ENCODE measurements around the gene CTSD. TPM values are rescaled to one million over a fixed set of nuclear protein-coding genes. Genes with fewer than 3 reads are reported as not detected.

Gene CTSD
- total and polyA plus RNA-seq, 9 donors: 89.0 to 545 (median 191) TPM

DNA sequence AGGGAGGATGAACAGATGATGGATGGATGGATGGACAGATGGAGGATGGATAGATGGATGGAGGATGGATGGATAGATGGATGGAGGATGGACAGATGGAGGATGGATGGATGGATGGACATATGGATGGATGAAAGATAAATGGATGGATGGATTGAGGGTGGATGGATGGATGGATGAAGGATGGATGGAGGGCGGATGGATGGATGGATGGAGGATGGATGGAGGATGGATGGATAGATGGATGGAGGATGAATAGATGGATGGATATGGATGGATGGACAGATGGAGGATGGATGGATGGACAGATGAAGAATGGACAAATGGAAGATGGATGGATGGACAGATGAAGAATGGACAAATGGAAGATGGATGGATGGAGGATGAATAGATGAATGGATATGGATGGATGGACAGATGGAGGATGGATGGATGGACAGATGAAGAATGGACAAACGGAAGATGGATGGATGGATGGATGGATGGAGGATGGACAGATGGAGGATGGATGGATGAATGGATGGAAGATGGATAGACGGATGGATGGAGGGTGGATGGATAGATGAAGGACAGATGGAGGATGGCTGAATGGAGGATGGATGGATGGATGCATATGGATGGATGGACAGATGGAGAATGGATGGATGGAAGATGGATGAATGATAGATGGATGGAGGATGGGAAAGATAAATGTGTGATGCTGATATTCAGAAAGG, 20.7 kb downstream of the CTSD start:
- Histone ChIP-seq H3K27me3 (no peaks in the 10 kb centered on the region), H3K9me3 (no peaks in the 10 kb centered on the region), H3K27ac (no peak overlapping the region), H3K36me3 (no peaks in the 10 kb centered on the region), H3K4me1 (ENCODE audit: insufficient read depth) (peaks cover 3% of the 10 kb centered on the region), H3K4me3 (no peak overlapping the region)
- intact Hi-C loops (cut with DNase I): no loop called here
- WGBS, 3 donors: 86 to 90% (median 89%) methylated on average over 3 of the region's 3 CpGs
- TF ChIP-seq EP300 (IDR thresholded peaks at IDR 0.05) (no peak), POLR2A (IDR thresholded peaks at IDR 0.05) (no peak)
- TF ChIP-seq, protein P1, sequence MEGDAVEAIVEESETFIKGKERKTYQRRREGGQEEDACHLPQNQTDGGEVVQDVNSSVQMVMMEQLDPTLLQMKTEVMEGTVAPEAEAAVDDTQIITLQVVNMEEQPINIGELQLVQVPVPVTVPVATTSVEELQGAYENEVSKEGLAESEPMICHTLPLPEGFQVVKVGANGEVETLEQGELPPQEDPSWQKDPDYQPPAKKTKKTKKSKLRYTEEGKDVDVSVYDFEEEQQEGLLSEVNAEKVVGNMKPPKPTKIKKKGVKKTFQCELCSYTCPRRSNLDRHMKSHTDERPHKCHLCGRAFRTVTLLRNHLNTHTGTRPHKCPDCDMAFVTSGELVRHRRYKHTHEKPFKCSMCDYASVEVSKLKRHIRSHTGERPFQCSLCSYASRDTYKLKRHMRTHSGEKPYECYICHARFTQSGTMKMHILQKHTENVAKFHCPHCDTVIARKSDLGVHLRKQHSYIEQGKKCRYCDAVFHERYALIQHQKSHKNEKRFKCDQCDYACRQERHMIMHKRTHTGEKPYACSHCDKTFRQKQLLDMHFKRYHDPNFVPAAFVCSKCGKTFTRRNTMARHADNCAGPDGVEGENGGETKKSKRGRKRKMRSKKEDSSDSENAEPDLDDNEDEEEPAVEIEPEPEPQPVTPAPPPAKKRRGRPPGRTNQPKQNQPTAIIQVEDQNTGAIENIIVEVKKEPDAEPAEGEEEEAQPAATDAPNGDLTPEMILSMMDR (IDR thresholded peaks at IDR 0.05): no peak
- DNase-seq: no peak

DNA sequence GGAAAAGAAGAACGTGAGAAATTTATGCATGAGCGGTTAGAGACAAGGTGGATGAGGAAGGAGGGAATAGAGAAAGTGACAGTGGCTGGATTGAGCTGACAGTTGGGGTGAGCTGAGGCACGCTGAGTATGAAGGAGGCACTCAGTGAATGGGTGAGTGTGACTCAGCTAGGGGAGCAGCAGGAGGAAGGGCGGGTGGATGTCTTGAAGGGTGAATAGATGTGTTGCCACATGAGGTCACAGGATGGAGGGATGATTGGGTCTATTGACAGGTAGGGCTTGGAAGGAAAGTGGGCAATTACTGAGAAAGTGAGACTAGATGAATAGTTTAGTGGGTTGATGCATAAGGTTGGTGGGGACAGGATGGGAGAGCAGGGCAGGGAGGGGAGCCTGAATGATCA, 21.4 kb downstream of the CTSD start:
- TF ChIP-seq EP300 (IDR thresholded peaks at IDR 0.05): no peak
- no peak for TF ChIP-seq POLR2A (IDR thresholded peaks at IDR 0.05)
- H3K4me3 ChIP-seq: no peak overlapping the region

DNA sequence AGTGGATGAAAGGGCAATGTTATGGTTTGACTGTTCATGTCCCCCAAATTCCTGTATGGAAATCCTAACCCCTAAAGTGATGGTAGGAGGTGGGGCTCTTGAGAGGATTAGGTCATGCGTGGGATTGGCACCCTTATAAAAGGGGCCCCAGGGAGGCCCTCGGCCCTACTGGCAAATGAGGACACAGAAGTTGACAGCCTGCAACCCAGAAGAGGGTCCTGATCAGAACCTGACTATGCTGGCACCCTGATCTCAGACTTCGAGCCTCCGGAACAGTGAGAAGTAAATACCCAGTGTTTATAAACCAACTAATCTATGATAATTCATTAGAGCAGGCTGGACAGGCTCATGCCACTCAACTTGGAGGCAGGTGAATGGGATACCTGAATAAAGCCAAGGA, 22.0 kb downstream of the CTSD start:
- H3K4me1 ChIP-seq (ENCODE audit: insufficient read depth): peaks cover 3% of the 10 kb centered on the region
- no peaks in the 10 kb centered on the region for H3K27me3 ChIP-seq
- H3K36me3 ChIP-seq: no peaks in the 10 kb centered on the region
- 80% methylated on average over 4 of the region's 4 CpGs for WGBS, 3 donors
- intact Hi-C loops (cut with DNase I): no loop called here
- TF ChIP-seq, protein P1 (IDR thresholded peaks at IDR 0.05): no peak
- TF ChIP-seq EP300 (IDR thresholded peaks at IDR 0.05) (no peak), POLR2A (IDR thresholded peaks at IDR 0.05) (no peak)
- no peaks in the 10 kb centered on the region for H3K9me3 ChIP-seq
- no peak overlapping the region for H3K4me3 ChIP-seq
- DNase-seq: no peak
- H3K27ac ChIP-seq: no peak overlapping the region

More for the DNA sequence above, 21.4 kb downstream of the CTSD start:
- Histone ChIP-seq H3K27me3 (no peaks in the 10 kb centered on the region), H3K4me1 (ENCODE audit: insufficient read depth) (peaks cover 3% of the 10 kb centered on the region), H3K27ac (no peak overlapping the region), H3K9me3 (no peaks in the 10 kb centered on the region), H3K36me3 (no peaks in the 10 kb centered on the region)
- DNase-seq: no peak
- 79 to 83% (median 80%) methylated on average over 4 of the region's 4 CpGs for WGBS, 3 donors
- intact Hi-C loops (cut with DNase I): no loop called here

DNA sequence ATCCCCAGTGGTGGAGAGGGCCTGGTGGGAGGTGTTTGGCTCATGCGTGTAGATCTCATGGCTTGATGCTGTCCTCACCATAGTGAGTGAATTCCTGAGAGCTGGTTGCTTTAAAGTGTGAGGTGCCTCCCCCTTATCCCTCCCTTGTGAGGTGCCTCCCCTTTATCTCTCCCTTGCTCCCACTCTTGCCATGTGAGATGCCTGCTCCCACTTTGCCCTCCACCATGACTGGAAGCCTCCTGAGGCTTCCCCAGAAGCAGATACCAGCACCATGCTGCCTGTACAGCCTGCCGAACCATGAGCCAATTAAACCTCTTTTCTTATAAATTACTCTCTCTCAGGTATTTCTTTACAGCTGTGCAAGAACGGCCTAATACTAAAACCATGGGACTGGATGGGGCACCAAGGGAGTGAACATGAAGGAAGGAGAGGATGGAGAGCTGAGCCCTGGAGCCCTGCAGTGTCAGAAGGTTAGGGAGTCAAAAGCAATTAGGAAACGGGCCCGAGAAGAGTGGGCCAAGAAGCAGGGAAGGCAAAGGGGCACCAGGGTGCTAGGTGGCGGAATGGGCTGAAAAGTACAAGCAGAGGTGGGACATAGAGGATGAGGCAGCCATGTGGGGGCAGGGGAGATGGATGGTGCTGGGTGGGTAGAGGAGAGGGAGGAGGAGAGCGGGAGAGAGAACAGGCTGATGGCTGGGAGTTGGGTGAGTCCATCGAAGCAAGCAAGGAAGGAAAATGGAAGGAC, 22.8 kb downstream of the CTSD start:
- 70 to 78% (median 77%) methylated on average over 8 of the region's 8 CpGs for WGBS, 3 donors
- DNase-seq: no peak
- H3K4me1 ChIP-seq (ENCODE audit: insufficient read depth): peaks cover 3% of the 10 kb centered on the region
- intact Hi-C loops (cut with DNase I): no loop called here
- TF ChIP-seq POLR2A (IDR thresholded peaks at IDR 0.05) (no peak), EP300 (IDR thresholded peaks at IDR 0.05) (no peak)
- TF ChIP-seq, protein P1 (IDR thresholded peaks at IDR 0.05): no peak
- no peaks in the 10 kb centered on the region for H3K9me3 ChIP-seq
- H3K4me3 ChIP-seq: no peak overlapping the region
- H3K36me3 ChIP-seq: no peaks in the 10 kb centered on the region
- no peaks in the 10 kb centered on the region for H3K27me3 ChIP-seq
- no peak overlapping the region for H3K27ac ChIP-seq

DNA sequence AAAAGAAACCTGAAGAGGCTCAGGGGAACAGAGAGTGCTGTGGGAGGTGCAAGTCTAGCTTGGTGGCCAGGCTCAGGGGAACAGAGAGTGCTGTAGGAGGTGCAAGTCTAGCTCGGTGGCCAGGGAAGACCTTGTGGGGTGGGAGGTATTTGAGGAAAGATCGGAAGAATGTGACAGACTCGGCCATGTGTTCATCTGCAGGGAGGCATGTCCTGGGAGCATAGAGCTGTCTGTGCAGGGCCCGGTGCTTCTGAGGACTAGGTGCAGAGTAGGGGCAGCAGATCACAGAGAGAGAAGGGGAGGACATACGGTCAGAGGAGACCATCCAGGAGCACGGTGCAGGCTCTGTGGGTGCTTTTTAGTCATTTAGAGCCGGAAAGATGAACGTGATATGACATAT, 24.2 kb downstream of the CTSD start:
- H3K27me3 ChIP-seq: no peaks in the 10 kb centered on the region
- TF ChIP-seq EP300 (IDR thresholded peaks at IDR 0.05) (no peak), POLR2A (IDR thresholded peaks at IDR 0.05) (no peak)
- TF ChIP-seq, protein P1 (IDR thresholded peaks at IDR 0.05): no peak
- intact Hi-C loops (cut with DNase I): loop anchor here in 1 of 4 donors (10.0 kb wide), 1 partner anchor 45 kb away; no protein-coding TSS in a partner anchor
- no peak overlapping the region for H3K4me3 ChIP-seq
- no peak overlapping the region for H3K27ac ChIP-seq
- DNase-seq: no peak
- H3K36me3 ChIP-seq: no peaks in the 10 kb centered on the region
- no peaks in the 10 kb centered on the region for H3K9me3 ChIP-seq
- peaks cover 3% of the 10 kb centered on the region for H3K4me1 ChIP-seq (ENCODE audit: insufficient read depth)
- 65 to 69% (median 67%) methylated on average over 8 of the region's 8 CpGs for WGBS, 3 donors
